Panc1 (cell line): Measurements from ENCODE around the gene PAK4.

Experiments
- POLR2AphosphoS5 ChIP-seq: IDR thresholded peaks from 2 replicates; pipeline ENCODE4 v1.6.1; 2012; ENCODE audit warnings: mild to moderate bottlenecking, low read depth, low read length, moderate library complexity
- SIN3A ChIP-seq: IDR thresholded peaks from 2 replicates; pipeline ENCODE4 v1.6.1; 2012; ENCODE audit warnings: low read depth, mild to moderate bottlenecking, low read length, moderate library complexity, borderline replicate concordance; ENCODE audit not compliant: insufficient read depth
- TF ChIP-seq, protein P1 (sequence below): fragments of 450-650 bp; IDR thresholded peaks from 2 replicates; pipeline ENCODE4 v1.5.1; 2017; ENCODE audit warnings: mild to moderate bottlenecking
- TF ChIP-seq, protein P2 (sequence below), 2 experiments: IDR thresholded peaks; 2 replicates each; pipeline ENCODE4 v1.6.1; 2011 to 2012; ENCODE audit warnings: low read depth in 2 of 2, control low read depth in 1 of 2, low read length in 1 of 2, mild to moderate bottlenecking in 1 of 2, moderate library complexity in 1 of 2; ENCODE audit not compliant: insufficient read depth in 1 of 2

DNA sequence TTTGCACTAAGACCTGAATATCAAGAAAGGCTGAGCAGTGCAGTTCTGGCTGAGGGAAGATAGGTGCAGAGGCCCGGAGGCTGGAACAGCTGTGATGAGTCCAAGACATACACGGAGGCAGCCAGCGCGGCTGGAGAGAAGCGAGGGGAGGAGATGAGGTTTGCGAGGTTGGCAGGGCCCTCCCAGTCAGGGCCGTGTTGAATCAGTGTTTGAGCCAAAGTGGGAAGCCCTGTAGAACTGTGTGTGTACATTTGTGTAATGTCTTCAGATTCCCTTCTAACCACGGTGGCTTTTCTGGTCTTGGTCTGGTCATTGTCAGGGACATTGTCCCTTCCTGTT lies 34.9 kb downstream of the PAK4 start:
- TF ChIP-seq, protein P1, sequence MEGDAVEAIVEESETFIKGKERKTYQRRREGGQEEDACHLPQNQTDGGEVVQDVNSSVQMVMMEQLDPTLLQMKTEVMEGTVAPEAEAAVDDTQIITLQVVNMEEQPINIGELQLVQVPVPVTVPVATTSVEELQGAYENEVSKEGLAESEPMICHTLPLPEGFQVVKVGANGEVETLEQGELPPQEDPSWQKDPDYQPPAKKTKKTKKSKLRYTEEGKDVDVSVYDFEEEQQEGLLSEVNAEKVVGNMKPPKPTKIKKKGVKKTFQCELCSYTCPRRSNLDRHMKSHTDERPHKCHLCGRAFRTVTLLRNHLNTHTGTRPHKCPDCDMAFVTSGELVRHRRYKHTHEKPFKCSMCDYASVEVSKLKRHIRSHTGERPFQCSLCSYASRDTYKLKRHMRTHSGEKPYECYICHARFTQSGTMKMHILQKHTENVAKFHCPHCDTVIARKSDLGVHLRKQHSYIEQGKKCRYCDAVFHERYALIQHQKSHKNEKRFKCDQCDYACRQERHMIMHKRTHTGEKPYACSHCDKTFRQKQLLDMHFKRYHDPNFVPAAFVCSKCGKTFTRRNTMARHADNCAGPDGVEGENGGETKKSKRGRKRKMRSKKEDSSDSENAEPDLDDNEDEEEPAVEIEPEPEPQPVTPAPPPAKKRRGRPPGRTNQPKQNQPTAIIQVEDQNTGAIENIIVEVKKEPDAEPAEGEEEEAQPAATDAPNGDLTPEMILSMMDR: no peak
- no peak for TF ChIP-seq POLR2AphosphoS5
- TF ChIP-seq SIN3A: no peak
- TF ChIP-seq, protein P2, sequence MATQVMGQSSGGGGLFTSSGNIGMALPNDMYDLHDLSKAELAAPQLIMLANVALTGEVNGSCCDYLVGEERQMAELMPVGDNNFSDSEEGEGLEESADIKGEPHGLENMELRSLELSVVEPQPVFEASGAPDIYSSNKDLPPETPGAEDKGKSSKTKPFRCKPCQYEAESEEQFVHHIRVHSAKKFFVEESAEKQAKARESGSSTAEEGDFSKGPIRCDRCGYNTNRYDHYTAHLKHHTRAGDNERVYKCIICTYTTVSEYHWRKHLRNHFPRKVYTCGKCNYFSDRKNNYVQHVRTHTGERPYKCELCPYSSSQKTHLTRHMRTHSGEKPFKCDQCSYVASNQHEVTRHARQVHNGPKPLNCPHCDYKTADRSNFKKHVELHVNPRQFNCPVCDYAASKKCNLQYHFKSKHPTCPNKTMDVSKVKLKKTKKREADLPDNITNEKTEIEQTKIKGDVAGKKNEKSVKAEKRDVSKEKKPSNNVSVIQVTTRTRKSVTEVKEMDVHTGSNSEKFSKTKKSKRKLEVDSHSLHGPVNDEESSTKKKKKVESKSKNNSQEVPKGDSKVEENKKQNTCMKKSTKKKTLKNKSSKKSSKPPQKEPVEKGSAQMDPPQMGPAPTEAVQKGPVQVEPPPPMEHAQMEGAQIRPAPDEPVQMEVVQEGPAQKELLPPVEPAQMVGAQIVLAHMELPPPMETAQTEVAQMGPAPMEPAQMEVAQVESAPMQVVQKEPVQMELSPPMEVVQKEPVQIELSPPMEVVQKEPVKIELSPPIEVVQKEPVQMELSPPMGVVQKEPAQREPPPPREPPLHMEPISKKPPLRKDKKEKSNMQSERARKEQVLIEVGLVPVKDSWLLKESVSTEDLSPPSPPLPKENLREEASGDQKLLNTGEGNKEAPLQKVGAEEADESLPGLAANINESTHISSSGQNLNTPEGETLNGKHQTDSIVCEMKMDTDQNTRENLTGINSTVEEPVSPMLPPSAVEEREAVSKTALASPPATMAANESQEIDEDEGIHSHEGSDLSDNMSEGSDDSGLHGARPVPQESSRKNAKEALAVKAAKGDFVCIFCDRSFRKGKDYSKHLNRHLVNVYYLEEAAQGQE (IDR thresholded peaks at IDR 0.05; ENCODE audit: insufficient read depth in 1 of 2, low read depth in 2 of 2, low read length in 1 of 2): no peak
